Thoracic aorta (tissue), 2 donors: ENCODE measurements around the gene IDNK. TPM values are rescaled to one million over a fixed set of nuclear protein-coding genes. Genes with fewer than 3 reads are reported as not detected.
A peak's percentile ranks its signal among the peaks of the same experiment; 100 is the strongest.

Source experiments
- ATAC-seq: fragments of 150-250 bp; one replicate; pipeline ENCODE4 v1.8.0; 2017; ENCODE audit warnings: low read depth; ENCODE audit not compliant: insufficient number of reproducible peaks, low FRiP score
- DNase-seq: peaks from one replicate; pipeline ENCODE4 v3.0.0-alpha.2; 2020; ENCODE audit warnings: low spot score
- H3K27ac ChIP-seq, 2 donors: fragments of 200-600 bp; sonication (generic); 1 replicate in 1 of 2; 2 replicates in 1 of 2; pipeline ENCODE4 v1.5.1; 2016; ENCODE audit warnings: mild to moderate bottlenecking in 2 of 2, moderate library complexity in 2 of 2
- H3K27me3 ChIP-seq: fragments of 200-600 bp; sonication (generic); replicated peaks from 2 replicates; pipeline ENCODE4 v1.6.0; 2016; ENCODE audit warnings: mild to moderate bottlenecking; ENCODE audit not compliant: insufficient read depth
- H3K36me3 ChIP-seq: fragments of 200-600 bp; sonication (generic); one replicate; pipeline ENCODE4 v1.5.1; 2016
- H3K4me1 ChIP-seq, 2 donors: fragments of 200-600 bp; sonication (generic); 1 replicate in 1 of 2; 2 replicates in 1 of 2; pipeline versions ENCODE4 v1.5.1 to v1.6.0; 2016; ENCODE audit warnings: low read depth in 2 of 2, mild to moderate bottlenecking in 1 of 2; ENCODE audit not compliant: control insufficient read depth in 1 of 2
- H3K4me3 ChIP-seq: fragments of 200-600 bp; sonication (generic); 2 replicates; pipeline ENCODE4 v1.5.1; 2016; ENCODE audit warnings: mild to moderate bottlenecking
- H3K9me3 ChIP-seq: fragments of 200-600 bp; sonication (generic); 2 replicates; pipeline ENCODE4 v1.5.1; 2016
- total RNA-seq, 2 donors: library from RNA; depleted of rRNA; stranded (reverse); fragments of >200 nt; gene quantifications; one replicate each; pipeline versions ENCODE4 v1.1.0 to v1.2.3, GENCODE V29; 2016
- TF ChIP-seq, protein P1 (sequence below): fragments of 200-600 bp; sonication (generic); IDR thresholded peaks from one replicate; pipeline ENCODE4 v1.5.1; 2019; ENCODE audit warnings: antibody characterized with exemption

IDNK gene
- total RNA-seq, 2 donors from 2014 or later: 1.4 to 2.1 TPM

DNA sequence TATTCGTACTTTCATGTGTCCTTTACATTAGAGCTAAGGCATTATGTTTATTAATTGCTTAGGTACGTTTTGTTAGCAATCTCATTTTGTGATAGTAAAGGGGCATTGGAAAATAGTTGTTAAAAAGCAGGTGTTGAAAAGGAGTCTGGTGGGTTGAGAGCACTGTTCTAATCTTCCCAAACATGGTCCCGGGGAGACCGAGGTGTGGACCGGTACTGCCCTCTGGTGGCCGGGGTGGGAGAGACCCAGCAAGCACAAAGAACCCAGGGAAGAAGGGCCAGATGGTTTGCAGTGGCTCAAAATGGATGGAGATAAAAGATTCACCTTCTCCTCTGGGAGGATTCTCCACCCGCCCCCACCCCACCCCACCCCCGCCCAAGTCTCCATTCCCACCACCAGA lies 26.1 kb downstream of the IDNK start:
- Histone ChIP-seq H3K9me3 (no peaks in the 10 kb centered on the region), H3K4me3 (no peak overlapping the region), H3K36me3 (no peaks in the 10 kb centered on the region), H3K4me1 (no peaks in the 10 kb centered on the region), H3K27ac (no peak overlapping the region), H3K27me3 (no peaks in the 10 kb centered on the region)
- no peak for ATAC-seq
- TF ChIP-seq, protein P1, sequence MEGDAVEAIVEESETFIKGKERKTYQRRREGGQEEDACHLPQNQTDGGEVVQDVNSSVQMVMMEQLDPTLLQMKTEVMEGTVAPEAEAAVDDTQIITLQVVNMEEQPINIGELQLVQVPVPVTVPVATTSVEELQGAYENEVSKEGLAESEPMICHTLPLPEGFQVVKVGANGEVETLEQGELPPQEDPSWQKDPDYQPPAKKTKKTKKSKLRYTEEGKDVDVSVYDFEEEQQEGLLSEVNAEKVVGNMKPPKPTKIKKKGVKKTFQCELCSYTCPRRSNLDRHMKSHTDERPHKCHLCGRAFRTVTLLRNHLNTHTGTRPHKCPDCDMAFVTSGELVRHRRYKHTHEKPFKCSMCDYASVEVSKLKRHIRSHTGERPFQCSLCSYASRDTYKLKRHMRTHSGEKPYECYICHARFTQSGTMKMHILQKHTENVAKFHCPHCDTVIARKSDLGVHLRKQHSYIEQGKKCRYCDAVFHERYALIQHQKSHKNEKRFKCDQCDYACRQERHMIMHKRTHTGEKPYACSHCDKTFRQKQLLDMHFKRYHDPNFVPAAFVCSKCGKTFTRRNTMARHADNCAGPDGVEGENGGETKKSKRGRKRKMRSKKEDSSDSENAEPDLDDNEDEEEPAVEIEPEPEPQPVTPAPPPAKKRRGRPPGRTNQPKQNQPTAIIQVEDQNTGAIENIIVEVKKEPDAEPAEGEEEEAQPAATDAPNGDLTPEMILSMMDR: peak; percentile 64
- DNase-seq: no peak

GRCh38 chr9:83649515-83649914 lies 26.6 kb downstream of the IDNK start:
- no peaks in the 10 kb centered on the region for H3K36me3 ChIP-seq
- ATAC-seq: no peak

DNA sequence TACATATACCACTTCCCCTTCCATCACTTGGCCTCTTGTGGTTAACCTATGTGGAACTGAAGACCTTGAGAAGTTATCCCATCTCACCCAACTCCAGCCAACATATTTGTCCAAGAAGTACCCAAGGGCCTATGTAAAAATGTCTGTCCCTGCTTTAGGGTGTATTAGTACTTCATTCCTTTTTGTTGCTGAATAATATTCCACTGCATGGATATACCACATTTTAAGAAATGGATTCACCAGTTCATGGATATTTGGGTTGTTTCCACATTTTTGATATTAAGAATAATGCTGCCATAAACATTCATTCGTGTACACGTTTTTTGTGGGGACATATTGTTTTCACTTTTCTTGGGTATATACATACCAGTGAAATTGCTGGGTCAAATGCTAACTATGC lies 28.6 kb downstream of the IDNK start:
- Histone ChIP-seq H3K4me3 (no peak overlapping the region), H3K27me3 (no peaks in the 10 kb centered on the region), H3K36me3 (peaks cover 6% of the 10 kb centered on the region), H3K4me1 (no peaks in the 10 kb centered on the region), H3K9me3 (no peaks in the 10 kb centered on the region), H3K27ac (no peak overlapping the region)
- TF ChIP-seq, protein P1: no peak
- DNase-seq (no peak), ATAC-seq (no peak)

More at GRCh38 chr9:83649515-83649914, 26.6 kb downstream of the IDNK start:
- no peak for DNase-seq
- Histone ChIP-seq H3K4me3 (no peak overlapping the region), H3K27ac (no peak overlapping the region), H3K4me1 (no peaks in the 10 kb centered on the region), H3K27me3 (no peaks in the 10 kb centered on the region), H3K9me3 (no peaks in the 10 kb centered on the region)
- TF ChIP-seq, protein P1: no peak

DNA sequence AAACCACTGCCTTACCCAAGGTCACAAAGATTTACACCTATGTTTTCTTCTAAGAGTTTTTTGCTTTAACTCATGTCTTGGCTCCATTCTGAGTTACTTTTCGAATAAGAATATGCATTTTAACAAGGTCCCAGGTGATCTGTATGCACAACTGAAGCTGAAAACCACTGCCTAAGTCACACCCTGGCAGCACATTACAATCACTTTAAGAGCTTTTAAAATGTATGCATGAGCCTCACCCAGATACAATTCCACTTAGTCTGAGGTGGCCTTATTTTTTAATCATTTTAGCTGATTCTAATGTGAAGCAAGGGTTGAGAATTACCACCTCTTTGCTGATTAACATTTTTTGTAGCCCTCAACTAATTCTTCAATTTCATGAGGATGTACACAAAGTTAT lies 29.5 kb downstream of the IDNK start:
- DNase-seq (no peak), ATAC-seq (no peak)
- H3K4me3 ChIP-seq: no peak overlapping the region
- H3K9me3 ChIP-seq: no peaks in the 10 kb centered on the region
- H3K36me3 ChIP-seq: peaks cover 9% of the 10 kb centered on the region
- no peaks in the 10 kb centered on the region for H3K27me3 ChIP-seq
- H3K4me1 ChIP-seq: no peaks in the 10 kb centered on the region
- TF ChIP-seq, protein P1: no peak
- no peak overlapping the region for H3K27ac ChIP-seq

- Histone ChIP-seq H3K36me3 (peaks cover 22% of the 10 kb centered on the region), H3K9me3 (no peaks in the 10 kb centered on the region), H3K27me3 (no peaks in the 10 kb centered on the region), H3K4me3 (no peak overlapping the region), H3K4me1 (no peaks in the 10 kb centered on the region), H3K27ac (no peak overlapping the region)
- TF ChIP-seq, protein P1: no peak
- DNase-seq: no peak
- ATAC-seq: no peak
These were observed 32.5 kb downstream of the IDNK start for GRCh38 chr9:83655433-83655832.
